Smooth muscle cell (in vitro differentiated cells): Measurements from ENCODE around the gene E4F1. TPM values are rescaled to one million over a fixed set of nuclear protein-coding genes. Genes with fewer than 3 reads are reported as not detected.

Source experiments
- DNase-seq: peaks from one replicate; lab custom pipeline; 2025; ENCODE audit not compliant: unreplicated experiment; lab: John Stamatoyannopoulos, UW
- H2AFZ ChIP-seq: fragments of 200-600 bp; sonication (generic); 2 replicates; pipeline ENCODE4 v1.6.0; 2016; ENCODE audit warnings: antibody characterized with exemption, low read depth, mild to moderate bottlenecking
- H3F3A ChIP-seq: fragments of 200-600 bp; sonication (generic); 2 replicates; pipeline ENCODE4 v1.6.0; 2017; ENCODE audit warnings: antibody characterized with exemption, low read depth
- H3K27ac ChIP-seq: fragments of 200-600 bp; sonication (generic); 2 replicates; pipeline ENCODE4 v1.5.1; 2016; ENCODE audit warnings: low read depth, mild to moderate bottlenecking
- H3K27me3 ChIP-seq: fragments of 200-600 bp; sonication (generic); 2 replicates; pipeline ENCODE4 v1.6.1; 2016; ENCODE audit warnings: low read depth, mild to moderate bottlenecking
- H3K36me3 ChIP-seq: fragments of 200-600 bp; sonication (generic); 2 replicates; pipeline ENCODE4 v1.5.1; 2016; ENCODE audit warnings: low read depth
- H3K4me1 ChIP-seq: fragments of 200-600 bp; sonication (generic); 2 replicates; pipeline ENCODE4 v1.5.1; 2016; ENCODE audit warnings: low read depth
- H3K4me2 ChIP-seq: fragments of 200-600 bp; sonication (generic); 2 replicates; pipeline ENCODE4 v1.6.0; 2016; ENCODE audit warnings: mild to moderate bottlenecking
- H3K4me3 ChIP-seq: fragments of 200-600 bp; sonication (generic); 2 replicates; pipeline ENCODE4 v1.5.1; 2016; ENCODE audit warnings: mild to moderate bottlenecking
- H3K79me2 ChIP-seq: fragments of 200-600 bp; sonication (generic); 2 replicates; pipeline ENCODE4 v1.6.0; 2016; ENCODE audit warnings: low read depth, mild to moderate bottlenecking
- H3K9ac ChIP-seq: fragments of 200-600 bp; sonication (generic); 2 replicates; pipeline ENCODE4 v1.6.0; 2016; ENCODE audit warnings: low read depth
- H3K9me3 ChIP-seq: fragments of 200-600 bp; sonication (generic); replicated peaks from 2 replicates; pipeline ENCODE4 v1.5.1; 2016; ENCODE audit warnings: low read depth
- H4K20me1 ChIP-seq: fragments of 200-600 bp; sonication (generic); 2 replicates; pipeline ENCODE4 v1.6.0; 2016; ENCODE audit warnings: low read depth
- CTCF ChIP-seq: fragments of 200-600 bp; sonication (generic); IDR thresholded peaks from 2 replicates; pipeline ENCODE4 v1.5.1; 2017; ENCODE audit warnings: borderline replicate concordance, mild to moderate bottlenecking, antibody characterized with exemption; ENCODE audit not compliant: insufficient read depth, poor library complexity, severe bottlenecking
- WGBS: methylation state at CpG from one replicate; pipeline ENCODE4 v1.1.7; 2016; ENCODE audit warnings: low lambda C conversion rate; 5-methylcytosine and 5-hydroxymethylcytosine counted together
- polyA plus RNA-seq: library from polyadenylated mRNA; unstranded; fragments of >200 nt; fragmentation: Nextera tagmentation; extraction: Ambion mirVana; gene quantifications from 2 replicates; pipeline ENCODE4 v1.2.1, GENCODE V29; 2016
- total RNA-seq: library from RNA; depleted of rRNA; stranded (reverse); fragments of >200 nt; gene quantifications from 2 replicates; pipeline ENCODE4 v1.2.3, GENCODE V29; 2014

Gene E4F1
- total and polyA plus RNA-seq, 2 experiments from 2014 or later: 12.1 to 22.4 TPM

GRCh38 chr16:2206780-2207433, 16.5 kb upstream of the E4F1 start:
- Histone ChIP-seq H3K9me3 (no peaks in the 10 kb centered on the region), H2AFZ (no peak overlapping the region), H3K36me3 (no peaks in the 10 kb centered on the region), H3K9ac (no peak overlapping the region), H3K79me2 (peaks cover 7% of the 10 kb centered on the region), H3K4me3 (no peak overlapping the region), H3K4me2 (peak overlapping the region; percentile 85), H3K27ac (no peak overlapping the region), H4K20me1 (no peaks in the 10 kb centered on the region), H3F3A (no peaks in the 10 kb centered on the region), H3K27me3 (no peaks in the 10 kb centered on the region), H3K4me1 (no peaks in the 10 kb centered on the region)
- WGBS: 97% methylated on average over 21 of the region's 23 CpGs
- DNase-seq: no peak
- no peak for TF ChIP-seq CTCF

- H3K79me2 ChIP-seq: peaks cover 11% of the 10 kb centered on the region
- H3K4me2 ChIP-seq: no peak overlapping the region
- TF ChIP-seq CTCF: no peak
- DNase-seq: no peak
- H3K36me3 ChIP-seq: no peaks in the 10 kb centered on the region
- H3K4me1 ChIP-seq: peaks cover 4% of the 10 kb centered on the region
- H2AFZ ChIP-seq: no peak overlapping the region
- no peaks in the 10 kb centered on the region for H3K9me3 ChIP-seq
- peaks cover 5% of the 10 kb centered on the region for H4K20me1 ChIP-seq
- no peak overlapping the region for H3K9ac ChIP-seq
- H3F3A ChIP-seq: no peaks in the 10 kb centered on the region
- WGBS: 97% methylated on average over 9 of the region's 9 CpGs
- H3K27ac ChIP-seq: no peak overlapping the region
- no peak overlapping the region for H3K4me3 ChIP-seq
- no peaks in the 10 kb centered on the region for H3K27me3 ChIP-seq
These were observed 15.5 kb upstream of the E4F1 start for GRCh38 chr16:2207872-2208271.

DNA sequence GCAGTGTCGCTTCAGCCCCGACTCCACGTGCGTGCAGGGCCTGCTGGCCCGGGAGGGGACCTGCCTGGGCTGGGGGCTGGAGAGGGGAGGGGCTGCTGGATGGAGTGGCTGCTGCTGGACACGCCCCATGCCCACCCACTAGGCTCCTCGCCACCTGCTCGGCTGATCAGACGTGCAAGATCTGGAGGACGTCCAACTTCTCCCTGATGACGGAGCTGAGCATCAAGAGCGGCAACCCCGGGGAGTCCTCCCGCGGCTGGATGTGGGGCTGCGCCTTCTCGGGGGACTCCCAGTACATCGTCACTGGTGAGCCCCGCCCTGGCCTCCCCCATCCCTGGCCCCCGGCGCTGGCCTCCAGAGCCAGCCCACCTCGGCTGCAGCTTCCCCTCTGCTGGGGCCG, 15.1 kb upstream of the E4F1 start:
- peaks cover 9% of the 10 kb centered on the region for H3K4me1 ChIP-seq
- no peak for DNase-seq
- no peak for TF ChIP-seq CTCF
- no peaks in the 10 kb centered on the region for H3F3A ChIP-seq
- no peak overlapping the region for H2AFZ ChIP-seq
- no peak overlapping the region for H3K9ac ChIP-seq
- peaks cover 15% of the 10 kb centered on the region for H3K79me2 ChIP-seq
- H3K27ac ChIP-seq: no peak overlapping the region
- WGBS: 95% methylated on average over 19 of the region's 23 CpGs
- no peak overlapping the region for H3K4me2 ChIP-seq
- no peaks in the 10 kb centered on the region for H3K36me3 ChIP-seq
- no peak overlapping the region for H3K4me3 ChIP-seq
- no peaks in the 10 kb centered on the region for H3K9me3 ChIP-seq
- H4K20me1 ChIP-seq: peaks cover 10% of the 10 kb centered on the region
- H3K27me3 ChIP-seq: no peaks in the 10 kb centered on the region

DNA sequence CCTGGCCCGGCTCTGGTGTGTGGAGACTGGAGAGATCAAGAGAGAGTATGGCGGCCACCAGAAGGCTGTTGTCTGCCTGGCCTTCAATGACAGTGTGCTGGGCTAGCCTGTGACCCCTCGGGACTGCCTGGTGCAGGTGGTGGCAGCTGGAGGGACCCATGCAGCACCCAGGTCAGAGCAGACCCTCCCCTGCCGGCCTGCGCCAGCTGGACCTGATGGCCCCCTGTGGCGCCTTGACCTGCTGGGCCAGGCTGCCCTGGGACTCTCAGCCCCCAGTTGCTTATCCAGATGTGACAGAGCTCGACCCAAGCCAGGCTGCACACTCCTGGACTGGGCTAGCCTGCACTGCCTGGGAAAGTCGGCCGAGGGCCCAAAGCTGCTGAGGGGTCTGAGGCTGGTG, 14.6 kb upstream of the E4F1 start:
- no peak overlapping the region for H3K4me3 ChIP-seq
- peaks cover 13% of the 10 kb centered on the region for H3K4me1 ChIP-seq
- TF ChIP-seq CTCF: no peak
- H3K36me3 ChIP-seq: no peaks in the 10 kb centered on the region
- H3K27ac ChIP-seq: no peak overlapping the region
- peaks cover 14% of the 10 kb centered on the region for H4K20me1 ChIP-seq
- H3K4me2 ChIP-seq: no peak overlapping the region
- H2AFZ ChIP-seq: no peak overlapping the region
- no peaks in the 10 kb centered on the region for H3F3A ChIP-seq
- H3K9me3 ChIP-seq: no peaks in the 10 kb centered on the region
- no peak for DNase-seq
- peaks cover 20% of the 10 kb centered on the region for H3K79me2 ChIP-seq
- H3K9ac ChIP-seq: no peak overlapping the region
- H3K27me3 ChIP-seq: no peaks in the 10 kb centered on the region
- 95% methylated on average over 9 of the region's 9 CpGs for WGBS
